Activated CD4-positive, alpha-beta memory T cell treated with anti-CD3 and anti-CD28 coated beads for 36 hours (primary cell): ENCODE results near the gene PHTF1. TPM values are rescaled to one million over a fixed set of nuclear protein-coding genes. Genes with fewer than 3 reads are reported as not detected.
A peak's percentile ranks its signal among the peaks of the same experiment; 100 is the strongest.
"Not testable (repeated sequence)": the region's sequence is repeated elsewhere in the genome, so short reads cannot be mapped to it uniquely, and the experiment has no call there.

ENCODE experiments used
- CTCF ChIA-PET: fragments of 350-600 bp; sonication (Branson Sonifier 250); formaldehyde crosslinking; loops from one replicate; lab custom pipeline; 2021; ENCODE audit warnings: antibody characterized with exemption, inconsistent platforms; lab: Charles Lee
- POLR2A ChIA-PET: fragments of 350-600 bp; sonication (Branson Sonifier 250); formaldehyde crosslinking; loops from one replicate; lab custom pipeline; 2021; ENCODE audit warnings: antibody characterized with exemption; lab: Charles Lee
- DNase-seq: peaks from one replicate; pipeline ENCODE4 v3.0.0-alpha.2; 2020
- H3K27ac Mint-ChIP-seq: one replicate; pipeline ENCODE4 v1.8.0; 2021; ENCODE audit warnings: mixed read lengths
- H3K27me3 Mint-ChIP-seq: one replicate; pipeline ENCODE4 v1.8.0; 2021; ENCODE audit warnings: mixed read lengths
- H3K36me3 Mint-ChIP-seq: one replicate; pipeline ENCODE4 v1.8.0; 2021; ENCODE audit warnings: mixed read lengths
- H3K4me1 Mint-ChIP-seq: one replicate; pipeline ENCODE4 v1.8.0; 2021; ENCODE audit warnings: low read depth, mixed read lengths
- H3K4me3 Mint-ChIP-seq: one replicate; pipeline ENCODE4 v1.8.0; 2021; ENCODE audit warnings: mild to moderate bottlenecking, mixed read lengths
- H3K9me3 Mint-ChIP-seq: one replicate; pipeline ENCODE4 v1.8.0; 2021; ENCODE audit warnings: mixed read lengths
- intact Hi-C: fragments of 100-400 bp; cut with micrococcal nuclease; formaldehyde crosslinking; loops from one replicate; pipeline ENCODE4 v1.15.1; 2023
- total RNA-seq, 2 experiments: library from RNA; stranded (reverse); gene quantifications; one replicate each; pipeline ENCODE4 v1.2.3, GENCODE V29; 2021

The PHTF1 gene
- total RNA-seq, 2 experiments from 2014 or later, result 12.6 to 12.9 TPM

DNA sequence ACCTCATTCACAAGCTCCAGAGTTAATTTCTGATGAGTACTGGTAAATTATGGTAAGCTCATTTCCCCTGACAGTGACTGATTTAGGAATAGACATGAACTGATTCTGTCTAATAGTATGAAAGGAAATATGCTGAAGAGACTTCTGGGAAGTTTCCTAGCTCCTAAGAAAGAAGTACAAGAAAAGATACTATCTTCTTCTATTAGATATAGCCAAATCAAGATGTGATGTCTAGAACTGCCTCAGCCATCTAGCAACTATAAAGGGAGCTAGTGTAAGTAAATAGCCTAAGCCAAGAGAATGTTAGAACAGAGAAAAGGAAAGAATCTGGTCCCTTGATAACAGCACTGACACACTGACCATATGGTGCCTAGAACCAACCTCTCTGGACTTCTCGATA is 10.7 kb upstream of the PHTF1 start:
- POLR2A ChIA-PET, result interaction anchor here (0.9 to 1.1 kb wide), 2 partner anchors 12 to 14 kb away, joined by 4 to 5 read pairs; no protein-coding TSS in a partner anchor
- no peak for DNase-seq
- H3K36me3 Mint-ChIP-seq, result peaks cover 22% of the 10 kb centered on the region
- H3K4me1 Mint-ChIP-seq, result peaks cover 43% of the 10 kb centered on the region
- H3K27me3 Mint-ChIP-seq, result no peaks in the 10 kb centered on the region
- CTCF ChIA-PET, result no interaction called here
- no peak overlapping the region for H3K4me3 Mint-ChIP-seq
- no peak overlapping the region for H3K27ac Mint-ChIP-seq
- intact Hi-C loops, result no loop called here
- H3K9me3 Mint-ChIP-seq, result no peaks in the 10 kb centered on the region

- intact Hi-C loops, result no loop called here
- no peak overlapping the region for H3K27ac Mint-ChIP-seq
- ChIA-PET POLR2A (interaction anchor here (0.9 to 1.1 kb wide), 2 partner anchors 11 to 15 kb away, joined by 4 to 5 read pairs; no protein-coding TSS in a partner anchor), CTCF (no interaction called here)
- DNase-seq, result no peak
- H3K27me3 Mint-ChIP-seq, result no peaks in the 10 kb centered on the region
- H3K36me3 Mint-ChIP-seq, result peaks cover 24% of the 10 kb centered on the region
- H3K4me1 Mint-ChIP-seq, result peaks cover 47% of the 10 kb centered on the region
- H3K9me3 Mint-ChIP-seq, result no peaks in the 10 kb centered on the region
- H3K4me3 Mint-ChIP-seq, result no peak overlapping the region
Observed at GRCh38 chr1:113769601-113769970, 10.3 kb upstream of the PHTF1 start.

DNA sequence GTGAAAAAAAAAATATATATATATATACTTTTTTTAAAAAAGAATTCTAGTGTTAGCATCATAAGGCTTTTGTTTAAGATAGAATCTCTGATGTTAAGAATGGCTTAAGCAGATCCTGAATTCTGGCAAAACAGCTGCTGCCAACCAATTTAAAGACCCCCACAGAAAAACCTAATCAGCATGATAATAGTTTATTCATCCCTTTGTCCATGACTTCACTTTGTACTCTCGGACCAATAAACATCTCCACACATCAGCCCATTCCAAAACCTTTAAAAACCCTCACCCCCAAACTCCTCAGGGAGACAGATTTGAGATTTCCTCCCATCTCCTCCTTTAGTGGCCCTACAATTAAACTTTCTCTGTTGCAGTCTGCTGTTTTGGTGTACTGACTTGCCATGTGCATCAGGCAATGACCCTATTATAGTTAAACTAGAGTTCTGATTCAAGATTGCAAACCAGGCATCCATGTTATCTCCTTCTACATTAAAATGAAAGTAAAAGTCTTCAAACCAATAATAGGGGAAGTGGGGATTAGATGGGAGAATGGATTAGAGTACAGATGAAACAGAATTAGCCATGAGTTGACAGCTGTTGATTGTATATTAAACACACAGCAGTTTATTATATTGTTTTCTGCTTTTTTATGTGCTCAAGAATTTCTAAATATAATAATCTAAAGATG is 9.8 kb upstream of the PHTF1 start:
- CTCF ChIA-PET, result no interaction called here
- Mint-ChIP-seq H3K9me3 (no peaks in the 10 kb centered on the region), H3K36me3 (peaks cover 24% of the 10 kb centered on the region), H3K27me3 (no peaks in the 10 kb centered on the region), H3K4me1 (peaks cover 47% of the 10 kb centered on the region), H3K27ac (no peak overlapping the region), H3K4me3 (no peak overlapping the region)
- DNase-seq, result no peak
- intact Hi-C loops, result no loop called here
- POLR2A ChIA-PET, result interaction anchor here (0.9 to 1.1 kb wide), 2 partner anchors 11 to 15 kb away, joined by 4 to 5 read pairs; no protein-coding TSS in a partner anchor

- Mint-ChIP-seq H3K9me3 (no peaks in the 10 kb centered on the region), H3K27ac (peak overlapping the region; percentile 32), H3K27me3 (no peaks in the 10 kb centered on the region), H3K4me3 (no peak overlapping the region), H3K36me3 (peaks cover 22% of the 10 kb centered on the region), H3K4me1 (peaks cover 40% of the 10 kb centered on the region)
- POLR2A ChIA-PET, result no interaction called here
- CTCF ChIA-PET, result no interaction called here
- intact Hi-C loops, result no loop called here
- no peak for DNase-seq
Observed at GRCh38 chr1:113765306-113766230, 6.3 kb upstream of the PHTF1 start.

DNA sequence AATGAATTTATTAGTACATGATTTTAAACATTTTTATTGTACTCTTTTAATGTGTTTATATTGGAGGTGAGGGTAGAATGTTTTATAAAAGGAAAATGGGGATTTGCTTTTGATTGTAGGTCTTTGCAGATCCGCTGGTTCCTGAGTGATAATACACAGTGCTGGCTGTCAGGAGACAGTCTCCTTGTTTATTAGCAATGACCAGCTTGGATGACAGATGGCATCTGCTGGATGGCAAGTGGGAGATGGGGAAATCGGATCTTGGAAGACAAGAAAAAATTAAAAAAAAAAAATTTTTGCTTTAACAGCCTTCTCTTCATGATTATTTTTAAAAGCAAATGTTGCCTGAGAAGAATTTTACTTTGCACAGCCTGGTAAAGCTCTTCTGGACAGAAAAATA is 4.4 kb upstream of the PHTF1 start:
- Mint-ChIP-seq H3K9me3 (no peaks in the 10 kb centered on the region), H3K27me3 (no peaks in the 10 kb centered on the region), H3K36me3 (peaks cover 16% of the 10 kb centered on the region), H3K4me1 (peaks cover 31% of the 10 kb centered on the region), H3K27ac (no peak overlapping the region), H3K4me3 (no peak overlapping the region)
- intact Hi-C loops, result no loop called here
- CTCF ChIA-PET, result interaction anchor here (0.7 kb wide), 1 partner anchor 18 kb away, joined by 3 read pairs; no protein-coding TSS in a partner anchor
- POLR2A ChIA-PET, result no interaction called here
- DNase-seq, result no peak

DNA sequence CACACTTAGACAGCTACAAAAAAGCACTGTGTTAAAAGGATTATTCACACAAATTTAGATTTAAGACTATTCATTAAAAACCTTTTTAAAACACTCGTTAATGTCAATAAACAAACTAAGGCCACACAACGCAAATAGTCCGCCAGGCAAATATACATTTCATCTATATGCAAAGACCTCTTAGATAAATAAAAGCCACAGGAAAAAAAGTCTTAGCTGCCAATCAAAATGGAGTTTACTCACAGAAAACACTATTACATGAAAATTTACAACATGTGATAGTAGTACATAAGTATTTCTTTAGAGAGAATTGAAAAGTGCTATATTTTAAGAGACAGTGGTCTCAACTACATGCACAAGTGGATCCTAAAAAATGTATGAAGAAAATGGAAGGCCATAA is 2.7 kb upstream of the PHTF1 start:
- no peak overlapping the region for H3K27ac Mint-ChIP-seq
- ChIA-PET POLR2A (interaction anchor here (0.7 kb wide), 1 partner anchor 981 kb away, joined by 3 read pairs; no protein-coding TSS in a partner anchor), CTCF (interaction anchor here (0.6 to 0.7 kb wide), 3 partner anchors 20 to 644 kb away, joined by 3 read pairs; no protein-coding TSS in a partner anchor)
- no peaks in the 10 kb centered on the region for H3K27me3 Mint-ChIP-seq
- no peaks in the 10 kb centered on the region for H3K9me3 Mint-ChIP-seq
- peaks cover 12% of the 10 kb centered on the region for H3K36me3 Mint-ChIP-seq
- DNase-seq, result no peak
- peaks cover 33% of the 10 kb centered on the region for H3K4me1 Mint-ChIP-seq
- H3K4me3 Mint-ChIP-seq, result no peak overlapping the region
- intact Hi-C loops, result no loop called here

GRCh38 chr1:113760102-113761080 is 1.1 kb upstream of the PHTF1 start:
- Mint-ChIP-seq H3K27ac (peak overlapping the region; percentile 99), H3K36me3 (peaks cover 12% of the 10 kb centered on the region), H3K9me3 (no peaks in the 10 kb centered on the region), H3K27me3 (no peaks in the 10 kb centered on the region), H3K4me3 (peak overlapping the region; percentile 87), H3K4me1 (peaks cover 31% of the 10 kb centered on the region)
- CTCF ChIA-PET, result interaction anchor here (0.5 to 3.1 kb wide), 6 partner anchors 41 to 1946 kb away, joined by 3 to 14 read pairs (median 4); partner anchors contain the start of genes AP4B1, DCLRE1B, LRIG2 and RSBN1
- POLR2A ChIA-PET, result interaction anchor here (0.8 to 2.6 kb wide), 9 partner anchors 21 to 371 kb away, joined by 3 to 14 read pairs (median 4); partner anchors contain the start of genes AP4B1, MAGI3 and RSBN1
- intact Hi-C loops, result loop anchor here (1.0 kb wide), 1 partner anchor 24 kb away; no protein-coding TSS in a partner anchor
- no peak for DNase-seq

GRCh38 chr1:113758631-113759332 is 504 bp downstream of the PHTF1 start:
- Mint-ChIP-seq H3K9me3 (no peaks in the 10 kb centered on the region), H3K36me3 (peaks cover 9% of the 10 kb centered on the region), H3K4me3 (peak overlapping the region; percentile 87), H3K27me3 (no peaks in the 10 kb centered on the region), H3K27ac (peak overlapping the region; percentile 99), H3K4me1 (peaks cover 26% of the 10 kb centered on the region)
- intact Hi-C loops, result loop anchor here (1.0 to 10.0 kb wide), 4 partner anchors 54 to 686 kb away; partner anchors contain the start of genes LRIG2, MAGI3 and RSBN1
- ChIA-PET POLR2A (interaction anchor here (0.8 to 2.6 kb wide), 12 partner anchors 9 to 369 kb away, joined by 3 to 14 read pairs (median 4); partner anchors contain the start of genes AP4B1, MAGI3 and RSBN1), CTCF (interaction anchor here (0.6 to 3.1 kb wide), 6 partner anchors 23 to 689 kb away, joined by 3 to 14 read pairs (median 4); partner anchors contain the start of genes AP4B1, DCLRE1B and RSBN1)
- peak; percentile 73 for DNase-seq

DNA sequence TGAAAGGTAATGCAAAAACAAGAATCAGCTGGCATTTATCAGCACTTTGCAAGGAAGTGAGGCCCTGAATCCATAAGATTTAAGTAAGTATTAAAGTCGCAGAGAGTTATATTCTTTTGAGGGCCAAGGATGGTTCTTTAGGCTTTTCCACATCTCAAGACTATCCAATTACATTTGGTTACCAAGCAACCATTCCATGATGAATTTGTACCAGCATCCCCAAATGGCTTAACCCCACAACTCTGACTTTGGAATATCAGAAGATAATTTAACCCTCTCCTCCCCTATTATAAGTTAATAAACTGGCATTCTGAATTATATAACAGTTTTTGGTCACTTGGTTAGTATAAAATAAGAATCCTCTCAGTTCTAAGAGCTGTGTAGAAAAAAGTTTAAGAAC is 2.8 kb downstream of the PHTF1 start:
- peaks cover 28% of the 10 kb centered on the region for H3K4me1 Mint-ChIP-seq
- ChIA-PET CTCF (no interaction called here), POLR2A (no interaction called here)
- no peaks in the 10 kb centered on the region for H3K27me3 Mint-ChIP-seq
- no peak for DNase-seq
- H3K27ac Mint-ChIP-seq, result no peak overlapping the region
- H3K4me3 Mint-ChIP-seq, result no peak overlapping the region
- H3K9me3 Mint-ChIP-seq, result no peaks in the 10 kb centered on the region
- intact Hi-C loops, result loop anchor here (10.0 kb wide), 2 partner anchors 178 to 362 kb away; partner anchors contain the start of gene MAGI3
- H3K36me3 Mint-ChIP-seq, result peaks cover 10% of the 10 kb centered on the region

DNA sequence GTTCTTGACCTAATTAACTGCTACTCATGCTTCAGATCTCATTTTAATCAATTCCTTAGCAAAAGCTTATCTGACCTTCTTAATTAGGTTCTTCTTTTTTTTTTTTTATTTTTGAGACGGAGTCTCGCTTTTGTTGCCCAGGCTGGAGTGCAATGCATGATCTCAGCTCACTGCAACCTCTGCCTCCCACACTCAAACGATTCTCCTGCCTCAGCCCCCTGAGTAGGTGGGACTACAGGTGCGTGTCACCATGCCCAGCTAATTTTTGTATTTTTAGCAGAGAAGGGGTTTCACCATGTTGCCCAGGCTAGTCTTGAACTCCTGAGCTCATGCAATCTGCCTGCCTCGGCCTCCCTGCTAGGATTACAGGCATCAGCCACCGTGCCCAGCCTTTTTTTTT is 6.0 kb downstream of the PHTF1 start:
- H3K36me3 Mint-ChIP-seq, result peaks cover 10% of the 10 kb centered on the region
- H3K27me3 Mint-ChIP-seq, H3K27ac Mint-ChIP-seq, CTCF ChIA-PET, H3K4me3 Mint-ChIP-seq, DNase-seq, POLR2A ChIA-PET, H3K9me3 Mint-ChIP-seq: not testable (repeated sequence)
- peaks cover 21% of the 10 kb centered on the region for H3K4me1 Mint-ChIP-seq
- intact Hi-C loops, result loop anchor here (10.0 kb wide), 2 partner anchors 181 to 359 kb away; partner anchors contain the start of gene MAGI3
